H1 (cell line): ENCODE data around the gene CXorf65. TPM values are rescaled to one million over a fixed set of nuclear protein-coding genes. Genes with fewer than 3 reads are reported as not detected.

Experiments used
- CTCF ChIA-PET: fragments of 300-600 bp; sonication (Branson Sonifier 250); formaldehyde crosslinking; loops from one replicate; lab custom pipeline; 2021; ENCODE audit not compliant: partially characterized antibody; lab: Charles Lee
- POLR2A ChIA-PET: fragments of 300-600 bp; sonication (Branson Sonifier 250); formaldehyde crosslinking; loops from one replicate; lab custom pipeline; 2021; ENCODE audit warnings: inconsistent platforms; ENCODE audit not compliant: partially characterized antibody; lab: Charles Lee
- DNase-seq, 2 experiments: peaks; one replicate each; pipeline versions ENCODE4 v3.0.0 to v3.0.0-alpha.2; 2010 to 2022; ENCODE audit warnings: low spot score in 2 of 2, low read depth in 1 of 2, mixed read lengths in 1 of 2
- FAIRE-seq: peaks from 2 replicates; lab custom pipeline; 2011; peaks lifted over from hg19 to GRCh38; lab: Jason Lieb, UNC
- H2AFZ ChIP-seq: 2 replicates; pipeline ENCODE4 v1.8.1; 2012; ENCODE audit warnings: low read length, inconsistent platforms
- H2AK5ac ChIP-seq: 2 replicates; pipeline ENCODE4 v1.6.1; 2013; ENCODE audit warnings: low read depth, low read length
- H2BK120ac ChIP-seq: replicated peaks from 2 replicates; pipeline ENCODE3; 2013; ENCODE audit warnings: low read depth, low read length, inconsistent platforms
- H2BK12ac ChIP-seq: 2 replicates; pipeline ENCODE4 v1.6.1; 2013; ENCODE audit warnings: low read depth, low read length
- H2BK15ac ChIP-seq: 2 replicates; pipeline ENCODE4 v1.6.1; 2013; ENCODE audit warnings: low read length
- H2BK20ac ChIP-seq: 2 replicates; pipeline ENCODE4 v1.6.1; 2013; ENCODE audit warnings: low read length
- H2BK5ac ChIP-seq: 2 replicates; pipeline ENCODE4 v1.6.1; 2013; ENCODE audit warnings: low read depth, low read length
- H3K14ac ChIP-seq: 2 replicates; pipeline ENCODE4 v1.6.1; 2013; ENCODE audit warnings: inconsistent platforms; ENCODE audit not compliant: insufficient read length
- H3K18ac ChIP-seq: 2 replicates; pipeline ENCODE4 v1.6.1; 2013; ENCODE audit warnings: low read length; ENCODE audit errors: extremely low read depth
- H3K23ac ChIP-seq: 2 replicates; pipeline ENCODE4 v1.6.1; 2013; ENCODE audit warnings: inconsistent platforms; ENCODE audit not compliant: insufficient read length
- H3K23me2 ChIP-seq: 2 replicates; pipeline ENCODE4 v1.6.1; 2013; ENCODE audit warnings: low read depth, low read length
- H3K27ac ChIP-seq: 2 replicates; pipeline ENCODE4 v1.6.1; 2011; ENCODE audit warnings: low read depth, low read length, inconsistent platforms
- H3K27me3 ChIP-seq, 4 experiments: replicated peaks in 1 of 4; 1 replicate in 1 of 4; 2 replicates in 3 of 4; pipeline versions ENCODE4 v1.6.1 to v1.8.1; 2011 to 2013; ENCODE audit warnings: low read length in 3 of 4, mild to moderate bottlenecking in 3 of 4, inconsistent platforms in 2 of 4, mixed read lengths in 2 of 4, moderate library complexity in 1 of 4; ENCODE audit not compliant: control insufficient read depth in 3 of 4, insufficient read depth in 3 of 4; ENCODE audit errors: extremely low read depth in 1 of 4
- H3K36me3 ChIP-seq, 4 experiments: 2 replicates each; pipeline versions ENCODE4 v1.6.1 to v1.8.1; 2011 to 2013; ENCODE audit warnings: mild to moderate bottlenecking in 4 of 4, low read length in 3 of 4, moderate library complexity in 2 of 4, control low read depth in 1 of 4, inconsistent platforms in 1 of 4; ENCODE audit not compliant: insufficient read depth in 4 of 4, control insufficient read depth in 2 of 4
- H3K4ac ChIP-seq: replicated peaks from 2 replicates; pipeline ENCODE3; 2013; ENCODE audit warnings: low read length, low read depth, mixed read lengths, inconsistent platforms; ENCODE audit not compliant: insufficient read length
- H3K4me1 ChIP-seq, 4 experiments: replicated peaks in 1 of 4; 1 replicate in 1 of 4; 2 replicates in 3 of 4; pipeline versions ENCODE4 v1.6.1 to v1.8.1; 2011 to 2013; ENCODE audit warnings: low read length in 3 of 4, inconsistent platforms in 2 of 4, mixed read lengths in 1 of 4; ENCODE audit not compliant: insufficient read depth in 4 of 4, control insufficient read depth in 3 of 4
- H3K4me2 ChIP-seq, 2 experiments: 2 replicates each; pipeline versions ENCODE4 v1.6.1 to v1.8.1; 2011 to 2013; ENCODE audit warnings: low read depth in 2 of 2, low read length in 2 of 2, control low read depth in 1 of 2, inconsistent platforms in 1 of 2, mild to moderate bottlenecking in 1 of 2; ENCODE audit not compliant: insufficient read depth in 1 of 2
- H3K4me3 ChIP-seq, 4 experiments: fragments of 200-600, 300-600 bp in 1 of 4; sonication (generic), shearing (Covaris generic), sonication (Bioruptor Twin) in 1 of 4; 2 replicates each; pipeline versions ENCODE4 v1.5.1 to v1.8.1; 2011 to 2016; ENCODE audit warnings: low read length in 4 of 4, low read depth in 3 of 4, control low read depth in 2 of 4, inconsistent platforms in 2 of 4, mild to moderate bottlenecking in 2 of 4, mixed read lengths in 1 of 4, moderate library complexity in 1 of 4; ENCODE audit not compliant: insufficient read depth in 2 of 4; ENCODE audit errors: extremely low read depth in 1 of 4
- H3K56ac ChIP-seq: replicated peaks from 2 replicates; pipeline ENCODE3; 2013; ENCODE audit warnings: low read depth, mild to moderate bottlenecking, mixed read lengths, low read length, inconsistent platforms; ENCODE audit not compliant: insufficient read length
- H3K79me1 ChIP-seq: 2 replicates; pipeline ENCODE4 v1.6.1; 2013; ENCODE audit warnings: low read depth, low read length, control low read depth
- H3K79me2 ChIP-seq, 2 experiments: 2 replicates each; pipeline versions ENCODE4 v1.6.1 to v1.8.1; 2012 to 2013; ENCODE audit warnings: low read length in 2 of 2, mild to moderate bottlenecking in 2 of 2, inconsistent platforms in 1 of 2; ENCODE audit not compliant: insufficient read depth in 2 of 2, control insufficient read depth in 1 of 2
- H3K9ac ChIP-seq, 4 experiments: replicated peaks in 1 of 4; 1 replicate in 1 of 4; 2 replicates in 3 of 4; pipeline versions ENCODE4 v1.6.1 to v1.8.1; 2011 to 2013; ENCODE audit warnings: low read depth in 3 of 4, low read length in 3 of 4, control low read depth in 2 of 4, mild to moderate bottlenecking in 2 of 4, moderate library complexity in 2 of 4, inconsistent platforms in 1 of 4; ENCODE audit errors: extremely low read depth in 1 of 4
- H3K9me3 ChIP-seq, 2 experiments: 2 replicates each; pipeline versions ENCODE4 v1.6.1 to v1.8.1; 2012 to 2013; ENCODE audit warnings: mild to moderate bottlenecking in 2 of 2, moderate library complexity in 2 of 2, control low read depth in 1 of 2, inconsistent platforms in 1 of 2, low read depth in 1 of 2, low read length in 1 of 2, mixed read lengths in 1 of 2; ENCODE audit not compliant: insufficient read depth in 2 of 2
- H4K20me1 ChIP-seq, 2 experiments: replicated peaks in 1 of 2; 2 replicates each; pipeline versions ENCODE3 to v1.8.1; 2011 to 2013; ENCODE audit warnings: inconsistent platforms in 2 of 2, low read length in 2 of 2, mild to moderate bottlenecking in 1 of 2; ENCODE audit not compliant: insufficient read depth in 2 of 2, control insufficient read depth in 1 of 2
- H4K5ac ChIP-seq: 2 replicates; pipeline ENCODE4 v1.6.1; 2013; ENCODE audit warnings: low read length, low read depth, mixed read lengths, inconsistent platforms; ENCODE audit not compliant: insufficient read length
- H4K8ac ChIP-seq: 2 replicates; pipeline ENCODE4 v1.8.0; 2013; ENCODE audit warnings: mild to moderate bottlenecking, moderate library complexity, low read length, inconsistent platforms; ENCODE audit not compliant: insufficient read depth; ENCODE audit errors: extremely low read depth
- H4K91ac ChIP-seq: replicated peaks from 2 replicates; pipeline ENCODE3; 2013; ENCODE audit warnings: low read length, mixed read lengths, inconsistent platforms; ENCODE audit not compliant: insufficient read length
- ASH2L ChIP-seq: fragments of 200-600, 300-600 bp; sonication (generic); IDR thresholded peaks from one replicate; pipeline ENCODE4 v1.7.1; 2017; ENCODE audit warnings: low read length
- ATF3 ChIP-seq: IDR thresholded peaks from 2 replicates; pipeline ENCODE4 v1.6.1; 2011; ENCODE audit warnings: low read depth, mild to moderate bottlenecking, low read length; ENCODE audit not compliant: insufficient read depth
- CBX8 ChIP-seq: fragments of 300-800, 300-1000 bp; sonication (generic); IDR thresholded peaks from 2 replicates; pipeline ENCODE4 v1.7.1; 2016; ENCODE audit warnings: low read depth, low read length, borderline replicate concordance
- EGR1 ChIP-seq: IDR thresholded peaks from 2 replicates; pipeline ENCODE4 v1.6.1; 2011; ENCODE audit warnings: low read depth, low read length, borderline replicate concordance
- JUND ChIP-seq: IDR thresholded peaks from 2 replicates; pipeline ENCODE4 v1.6.1; 2011; ENCODE audit warnings: mild to moderate bottlenecking, improper control_type of control experiment, low read length
- POLR2AphosphoS5 ChIP-seq: IDR thresholded peaks from 2 replicates; pipeline ENCODE4 v1.6.1; 2011; ENCODE audit warnings: low read depth, low read length
- RXRA ChIP-seq: IDR thresholded peaks from 2 replicates; pipeline ENCODE4 v1.6.1; 2011; ENCODE audit warnings: low read depth, mild to moderate bottlenecking, low read length, moderate library complexity; ENCODE audit not compliant: insufficient read depth
- SAP30 ChIP-seq: fragments of 300-600 bp; sonication (generic); IDR thresholded peaks from 2 replicates; pipeline ENCODE4 v1.7.1; 2012; ENCODE audit warnings: low read length, moderate library complexity, mild to moderate bottlenecking, inconsistent platforms; ENCODE audit not compliant: insufficient read depth, insufficient replicate concordance
- SIX5 ChIP-seq: IDR thresholded peaks from 2 replicates; pipeline ENCODE4 v1.6.1; 2011; ENCODE audit warnings: mild to moderate bottlenecking, low read depth, low read length
- SP1 ChIP-seq: IDR thresholded peaks from 2 replicates; pipeline ENCODE4 v1.6.1; 2011; ENCODE audit warnings: low read depth, low read length
- SP2 ChIP-seq: IDR thresholded peaks from 2 replicates; pipeline ENCODE4 v1.6.1; 2012; ENCODE audit warnings: mild to moderate bottlenecking, low read length, inconsistent platforms
- SUZ12 ChIP-seq: fragments of 200-600 bp; sonication (generic); IDR thresholded peaks from 2 replicates; pipeline ENCODE4 v1.6.1; 2012; ENCODE audit warnings: mild to moderate bottlenecking, inconsistent platforms, low read length, moderate library complexity, mixed read lengths
- TAF1 ChIP-seq: IDR thresholded peaks from 2 replicates; pipeline ENCODE4 v1.6.1; 2011; ENCODE audit warnings: mild to moderate bottlenecking, low read depth, low read length
- TBP ChIP-seq: IDR thresholded peaks from 2 replicates; pipeline ENCODE4 v1.6.1; 2011; ENCODE audit warnings: low read depth, low read length, improper control_type of control experiment
- WGBS, 2 experiments: shearing (Covaris generic) in 1 of 2; methylation state at CpG; one replicate each; pipeline versions ENCODE4 v1.1.6 to v1.1.7; 2013 to 2015; ENCODE audit warnings: low lambda C conversion rate in 2 of 2, mixed read lengths in 2 of 2, inconsistent platforms in 1 of 2, low coverage in 1 of 2, missing lambda C conversion rate in 1 of 2; ENCODE audit not compliant: insufficient replicate concordance in 2 of 2, insufficient coverage in 1 of 2, insufficient read length in 1 of 2; ENCODE audit errors: extremely low coverage in 1 of 2, missing lambda C conversion rate in 1 of 2; 5-methylcytosine and 5-hydroxymethylcytosine counted together
- polyA plus RNA-seq, 7 experiments: library from polyadenylated mRNA; depleted of rRNA in 3 of 7; stranded (reverse) in 5 of 7; unstranded in 2 of 7; fragments of >200 nt in 5 of 7; fragments of 200-250 nt in 2 of 7; gene quantifications; 1 replicate in 5 of 7; 2 replicates in 1 of 7; 4 replicates in 1 of 7; pipeline versions ENCODE4 v1.2.1 to v1.2.3, GENCODE V29; 2011 to 2013; ENCODE audit warnings: missing spikeins in 2 of 7, mixed read lengths in 2 of 7
- total RNA-seq: library from RNA; stranded (reverse); fragmentation: NEBNext Ultra II Directional; extraction: Animal tissue kit (Norgen Biotek cat#: 25700); gene quantifications from 2 replicates; pipeline ENCODE4 v1.2.1, GENCODE V29; 2021

The CXorf65 gene
- total and polyA plus RNA-seq, 2 of the 8 experiments (the other 6 are each of a cell fraction or from before 2014, with no cell fraction given): not detected

DNA sequence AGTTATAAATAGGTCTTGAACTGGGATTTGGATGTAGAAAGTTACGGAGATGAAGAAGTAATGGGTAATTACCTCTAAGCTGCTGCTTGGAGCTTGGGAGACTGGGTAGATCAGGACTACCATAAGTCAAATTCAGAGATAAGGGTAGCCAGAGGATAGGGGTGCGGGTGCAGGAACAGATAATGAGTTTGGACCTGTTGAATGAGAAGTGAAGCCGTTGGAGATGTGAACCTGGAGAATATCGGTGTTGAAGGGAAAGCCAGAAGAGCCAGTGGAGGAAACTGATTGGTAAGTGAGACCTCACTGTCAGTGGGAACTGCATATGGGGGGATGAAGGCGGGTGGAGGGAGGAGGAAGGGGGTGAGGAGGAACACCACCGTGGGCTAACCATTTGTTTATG is 11.5 kb downstream of the CXorf65 start:
- H4K8ac ChIP-seq: no peak overlapping the region
- no peak overlapping the region for H3K23ac ChIP-seq
- no peak overlapping the region for H4K91ac ChIP-seq
- H3K23me2 ChIP-seq: peaks cover 8% of the 10 kb centered on the region
- H4K20me1 ChIP-seq: peaks cover 0 to 2% of the 10 kb centered on the region in 2 experiments
- no peak overlapping the region for H3K56ac ChIP-seq
- FAIRE-seq (no peak), DNase-seq (no peak)
- H2BK12ac ChIP-seq: no peak overlapping the region
- no peak overlapping the region for H3K4ac ChIP-seq
- H2AFZ ChIP-seq: 0 out of 2 replicates have a peak overlapping the region, but pooled peaks have one; percentile 95
- no peak overlapping the region for H2AK5ac ChIP-seq
- POLR2A ChIA-PET: no interaction called here
- H2BK20ac ChIP-seq: no peak overlapping the region
- H2BK5ac ChIP-seq: no peak overlapping the region
- H3K79me1 ChIP-seq: no peaks in the 10 kb centered on the region; the same call in 1 of the 2 replicates
- H3K9me3 ChIP-seq: no peaks in the 10 kb centered on the region
- H2BK120ac ChIP-seq: no peak overlapping the region
- WGBS, 2 experiments: 39% methylated on average over 4 of the region's 6 CpGs; no CpG with 5 or more reads in 1 of the 2 experiments
- H3K18ac ChIP-seq: no peak overlapping the region
- peaks cover 0 to 8% of the 10 kb centered on the region in 2 experiments; a peak in 2 of 4 replicates for H3K79me2 ChIP-seq
- peak overlapping the region in 1 of 4 experiments; percentile 78; a peak in 4 of 7 replicates for H3K9ac ChIP-seq
- CTCF ChIA-PET: no interaction called here
- H3K4me3 ChIP-seq: peak overlapping the region; percentile 43 to 78 (median 62)
- H4K5ac ChIP-seq: no peak overlapping the region
- no peaks in the 10 kb centered on the region for H3K36me3 ChIP-seq
- no peak overlapping the region for H3K14ac ChIP-seq
- no peaks in the 10 kb centered on the region for H3K27me3 ChIP-seq
- peaks cover 4 to 11% (median 10%) of the 10 kb centered on the region in 4 experiments for H3K4me1 ChIP-seq
- no peak overlapping the region for H2BK15ac ChIP-seq
- peak overlapping the region; percentile 82 to 95 for H3K4me2 ChIP-seq
- no peak overlapping the region for H3K27ac ChIP-seq
- TF ChIP-seq JUND (no peak), SIX5 (no peak), ATF3 (no peak), TBP (no peak), ASH2L (no peak), SP1 (no peak), SP2 (no peak), RXRA (no peak), TAF1 (no peak), POLR2AphosphoS5 (no peak), SUZ12 (no peak), CBX8 (no peak), SAP30 (no peak), EGR1 (no peak)
